ENCODE measurements around the gene SLIT1. TPM values are rescaled to one million over a fixed set of nuclear protein-coding genes. Genes with fewer than 3 reads are reported as not detected.

SLIT1 gene
- total RNA-seq, 2 donors from 2014 or later, result 0.14 to 0.35 TPM

- ATAC-seq (ENCODE audit: insufficient number of reproducible peaks, low FRiP score, low read depth) (no peak), DNase-seq (ENCODE audit: low spot score) (no peak)
- Histone ChIP-seq H3K4me1 (ENCODE audit: control insufficient read depth in 1 of 2, low read depth in 2 of 2) (no peaks in the 10 kb centered on the region), H3K27me3 (replicated peaks; ENCODE audit: insufficient read depth) (no peaks in the 10 kb centered on the region), H3K4me3 (no peak overlapping the region), H3K27ac (no peak overlapping the region), H3K36me3 (no peaks in the 10 kb centered on the region), H3K9me3 (no peaks in the 10 kb centered on the region)
- TF ChIP-seq CTCF (IDR thresholded peaks at IDR 0.05), result no peak
Observed at GRCh38 chr10:97136756-97137155, 49.0 kb downstream of the SLIT1 start.

GRCh38 chr10:97135464-97135863, 50.3 kb downstream of the SLIT1 start:
- TF ChIP-seq CTCF (IDR thresholded peaks at IDR 0.05), result no peak
- Histone ChIP-seq H3K27ac (no peak overlapping the region), H3K4me3 (no peak overlapping the region), H3K36me3 (no peaks in the 10 kb centered on the region), H3K4me1 (ENCODE audit: control insufficient read depth in 1 of 2, low read depth in 2 of 2) (no peaks in the 10 kb centered on the region), H3K9me3 (no peaks in the 10 kb centered on the region), H3K27me3 (replicated peaks; ENCODE audit: insufficient read depth) (no peaks in the 10 kb centered on the region)
- ATAC-seq (ENCODE audit: insufficient number of reproducible peaks, low FRiP score, low read depth), result no peak
- DNase-seq (ENCODE audit: low spot score), result no peak

- ATAC-seq (ENCODE audit: insufficient number of reproducible peaks, low FRiP score, low read depth) (no peak), DNase-seq (ENCODE audit: low spot score) (no peak)
- Histone ChIP-seq H3K4me1 (ENCODE audit: control insufficient read depth in 1 of 2, low read depth in 2 of 2) (no peaks in the 10 kb centered on the region), H3K27ac (no peak overlapping the region), H3K9me3 (no peaks in the 10 kb centered on the region), H3K4me3 (no peak overlapping the region), H3K36me3 (no peaks in the 10 kb centered on the region), H3K27me3 (replicated peaks; ENCODE audit: insufficient read depth) (no peaks in the 10 kb centered on the region)
- no peak for TF ChIP-seq CTCF (IDR thresholded peaks at IDR 0.05)
Observed at GRCh38 chr10:97134983-97135382, 50.8 kb downstream of the SLIT1 start.

- TF ChIP-seq CTCF (IDR thresholded peaks at IDR 0.05), result no peak
- Histone ChIP-seq H3K4me3 (no peak overlapping the region), H3K27ac (no peak overlapping the region), H3K36me3 (no peaks in the 10 kb centered on the region), H3K27me3 (replicated peaks; ENCODE audit: insufficient read depth) (no peaks in the 10 kb centered on the region), H3K4me1 (ENCODE audit: control insufficient read depth in 1 of 2, low read depth in 2 of 2) (no peaks in the 10 kb centered on the region), H3K9me3 (no peaks in the 10 kb centered on the region)
- ATAC-seq (ENCODE audit: insufficient number of reproducible peaks, low FRiP score, low read depth) (no peak), DNase-seq (ENCODE audit: low spot score) (no peak)
Observed at GRCh38 chr10:97134110-97134509, 51.6 kb downstream of the SLIT1 start.

GRCh38 chr10:97132273-97132672, 53.5 kb downstream of the SLIT1 start:
- H3K4me1 ChIP-seq (ENCODE audit: control insufficient read depth in 1 of 2, low read depth in 2 of 2), result no peaks in the 10 kb centered on the region
- no peaks in the 10 kb centered on the region for H3K36me3 ChIP-seq
- no peak overlapping the region for H3K4me3 ChIP-seq
- no peak for TF ChIP-seq CTCF (IDR thresholded peaks at IDR 0.05)
- H3K27ac ChIP-seq, result no peak overlapping the region
- no peaks in the 10 kb centered on the region for H3K9me3 ChIP-seq
- DNase-seq (ENCODE audit: low spot score) (no peak), ATAC-seq (ENCODE audit: insufficient number of reproducible peaks, low FRiP score, low read depth) (no peak)
- no peaks in the 10 kb centered on the region for H3K27me3 ChIP-seq (replicated peaks; ENCODE audit: insufficient read depth)
